Stomach (tissue), 4 donors: ENCODE data around the gene CAND2.

Source experiments
- POLR2A ChIP-seq, 4 donors: fragments of 450-650 bp; IDR thresholded peaks; one replicate each; pipeline ENCODE4 v1.6.1; 2016; ENCODE audit warnings: antibody characterized with exemption in 4 of 4, control low read depth in 2 of 4, mild to moderate bottlenecking in 1 of 4, moderate library complexity in 1 of 4
- POLR2AphosphoS5 ChIP-seq, 3 donors: sonication (generic); formaldehyde crosslinking; IDR thresholded peaks; one replicate each; pipeline ENCODE4 v1.6.1; 2016; ENCODE audit warnings: antibody characterized with exemption in 3 of 3
- TF ChIP-seq, protein P1 (sequence below), 7 experiments: fragments of 450-650 bp in 4 of 7; fragments of 200-600 bp in 3 of 7; sonication (generic) in 3 of 7; IDR thresholded peaks; one replicate each; pipeline ENCODE4 v1.5.1; 2016 to 2019; ENCODE audit warnings: antibody characterized with exemption in 7 of 7, control low read depth in 2 of 7, mild to moderate bottlenecking in 1 of 7

DNA sequence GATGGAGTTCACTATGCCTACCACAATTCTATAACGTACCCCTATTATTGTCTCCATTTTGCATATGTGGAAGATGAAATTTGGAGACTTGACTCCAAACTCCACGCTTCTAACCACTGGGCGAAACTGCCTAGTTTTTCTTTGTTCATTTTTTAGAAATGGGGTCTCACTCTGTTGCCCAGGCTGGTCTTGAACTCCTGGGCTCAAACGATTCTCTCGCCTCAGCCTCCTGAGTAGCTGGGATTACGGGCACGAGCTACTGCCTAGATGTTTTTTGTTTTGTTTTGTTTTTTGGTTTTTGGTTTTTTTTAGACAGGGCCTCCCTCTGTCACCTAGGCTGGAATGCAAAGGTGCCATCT lies 45.5 kb downstream of the CAND2 start:
- TF ChIP-seq, protein P1, sequence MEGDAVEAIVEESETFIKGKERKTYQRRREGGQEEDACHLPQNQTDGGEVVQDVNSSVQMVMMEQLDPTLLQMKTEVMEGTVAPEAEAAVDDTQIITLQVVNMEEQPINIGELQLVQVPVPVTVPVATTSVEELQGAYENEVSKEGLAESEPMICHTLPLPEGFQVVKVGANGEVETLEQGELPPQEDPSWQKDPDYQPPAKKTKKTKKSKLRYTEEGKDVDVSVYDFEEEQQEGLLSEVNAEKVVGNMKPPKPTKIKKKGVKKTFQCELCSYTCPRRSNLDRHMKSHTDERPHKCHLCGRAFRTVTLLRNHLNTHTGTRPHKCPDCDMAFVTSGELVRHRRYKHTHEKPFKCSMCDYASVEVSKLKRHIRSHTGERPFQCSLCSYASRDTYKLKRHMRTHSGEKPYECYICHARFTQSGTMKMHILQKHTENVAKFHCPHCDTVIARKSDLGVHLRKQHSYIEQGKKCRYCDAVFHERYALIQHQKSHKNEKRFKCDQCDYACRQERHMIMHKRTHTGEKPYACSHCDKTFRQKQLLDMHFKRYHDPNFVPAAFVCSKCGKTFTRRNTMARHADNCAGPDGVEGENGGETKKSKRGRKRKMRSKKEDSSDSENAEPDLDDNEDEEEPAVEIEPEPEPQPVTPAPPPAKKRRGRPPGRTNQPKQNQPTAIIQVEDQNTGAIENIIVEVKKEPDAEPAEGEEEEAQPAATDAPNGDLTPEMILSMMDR (IDR thresholded peaks at IDR 0.05), result no peak
- no peak for TF ChIP-seq POLR2A (IDR thresholded peaks at IDR 0.05)
- no peak for TF ChIP-seq POLR2AphosphoS5 (IDR thresholded peaks at IDR 0.05)
